Activated naive CD4-positive, alpha-beta T cell treated with anti-CD3 and anti-CD28 coated beads for 36 hours (primary cell): Measurements from ENCODE around the gene RASSF10. TPM values are rescaled to one million over a fixed set of nuclear protein-coding genes. Genes with fewer than 3 reads are reported as not detected.

ENCODE experiments used
- CTCF ChIA-PET: fragments of 350-600 bp; sonication (Branson Sonifier 250); formaldehyde crosslinking; loops from one replicate; lab custom pipeline; 2021; ENCODE audit warnings: antibody characterized with exemption; lab: Charles Lee
- DNase-seq: peaks from one replicate; pipeline ENCODE4 v3.0.0-alpha.2; 2020
- H3K27ac Mint-ChIP-seq: one replicate; pipeline ENCODE4 v1.8.0; 2021; ENCODE audit warnings: mild to moderate bottlenecking, mixed read lengths
- H3K27me3 Mint-ChIP-seq: one replicate; pipeline ENCODE4 v1.8.0; 2021; ENCODE audit warnings: low read depth, mixed read lengths
- H3K36me3 Mint-ChIP-seq: one replicate; pipeline ENCODE4 v1.8.0; 2021; ENCODE audit warnings: low read depth, mixed read lengths
- H3K4me1 Mint-ChIP-seq: one replicate; pipeline ENCODE4 v1.8.0; 2021; ENCODE audit warnings: low read depth, mixed read lengths
- H3K4me3 Mint-ChIP-seq: one replicate; pipeline ENCODE4 v1.8.0; 2021; ENCODE audit warnings: mild to moderate bottlenecking, moderate library complexity, mixed read lengths
- H3K9me3 Mint-ChIP-seq: one replicate; pipeline ENCODE4 v1.8.0; 2021; ENCODE audit warnings: mixed read lengths
- intact Hi-C: fragments of 100-400 bp; cut with micrococcal nuclease; formaldehyde crosslinking; loops from one replicate; pipeline ENCODE4 v1.15.1; 2023
- total RNA-seq, 2 experiments: library from RNA; stranded (reverse); gene quantifications; one replicate each; pipeline ENCODE4 v1.2.3, GENCODE V29; 2021

Gene RASSF10
- total RNA-seq, 2 experiments from 2014 or later, result not detected

DNA sequence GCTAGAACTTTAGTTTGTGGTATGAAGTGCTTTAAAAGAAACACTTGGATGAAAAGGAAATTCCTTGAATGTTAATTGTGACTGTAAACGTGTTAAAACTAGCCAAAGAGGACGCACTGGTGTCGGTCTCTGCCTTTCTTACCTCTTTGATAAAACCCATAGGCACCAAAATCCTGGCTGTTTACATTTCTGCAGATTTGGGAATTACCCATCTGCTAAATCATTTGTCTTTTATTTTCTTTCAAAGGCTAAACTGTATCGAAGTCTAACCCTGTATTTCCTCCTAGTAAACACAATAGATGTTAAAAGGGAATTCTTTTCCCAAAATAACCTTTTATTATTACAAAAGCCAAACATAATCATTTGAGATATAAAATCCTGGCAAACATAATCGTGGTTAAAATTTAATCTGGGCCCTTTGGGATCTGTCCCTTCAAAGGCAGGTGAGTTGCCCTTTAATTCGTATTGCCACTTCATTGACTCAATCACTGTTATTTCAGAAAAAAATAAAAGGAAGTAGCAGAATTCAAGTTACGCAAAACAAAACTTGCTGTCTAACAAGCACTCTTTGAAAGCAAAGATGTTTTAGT is 2.4 kb downstream of the RASSF10 start:
- DNase-seq, result no peak
- peaks cover 72% of the 10 kb centered on the region for H3K27me3 Mint-ChIP-seq
- intact Hi-C loops, result no loop called here
- H3K4me3 Mint-ChIP-seq, result no peak overlapping the region
- peaks cover 9% of the 10 kb centered on the region for H3K4me1 Mint-ChIP-seq
- no peak overlapping the region for H3K27ac Mint-ChIP-seq
- CTCF ChIA-PET, result interaction anchor here (1.0 kb wide), 1 partner anchor 46 kb away, joined by 3 read pairs; no protein-coding TSS in a partner anchor
- no peaks in the 10 kb centered on the region for H3K36me3 Mint-ChIP-seq
- H3K9me3 Mint-ChIP-seq, result no peaks in the 10 kb centered on the region

DNA sequence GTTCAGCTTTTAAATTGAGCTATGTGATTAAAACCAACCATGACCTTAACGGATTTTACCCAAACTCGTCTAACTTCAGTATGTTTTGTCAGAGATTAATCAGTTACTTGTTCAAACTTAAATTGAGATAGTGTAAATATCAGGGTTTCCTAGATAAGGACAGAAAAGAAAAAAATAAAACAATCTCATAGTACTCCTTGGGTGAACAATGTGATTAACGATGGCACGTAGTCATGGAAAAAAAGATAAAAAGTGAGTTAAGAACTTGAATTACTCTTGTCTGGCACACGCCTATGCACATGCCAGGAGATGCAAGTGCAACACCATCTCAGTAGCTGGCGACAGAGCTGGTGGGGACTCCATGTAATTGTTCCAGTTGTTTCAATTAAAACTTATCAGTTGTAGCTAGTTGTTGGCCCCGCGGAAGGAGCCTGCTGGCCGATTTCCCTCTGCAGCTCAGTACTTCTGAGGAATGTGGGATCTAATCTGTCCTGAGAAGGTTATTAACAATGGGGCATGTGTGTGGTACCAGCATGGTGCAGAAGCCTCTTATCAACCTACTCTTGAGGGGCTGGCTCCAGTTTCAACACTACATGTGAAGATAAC is 3.0 kb downstream of the RASSF10 start:
- Mint-ChIP-seq H3K36me3 (no peaks in the 10 kb centered on the region), H3K4me3 (no peak overlapping the region), H3K27ac (no peak overlapping the region), H3K4me1 (peaks cover 9% of the 10 kb centered on the region), H3K27me3 (peaks cover 67% of the 10 kb centered on the region), H3K9me3 (no peaks in the 10 kb centered on the region)
- CTCF ChIA-PET, result interaction anchor here (1.0 kb wide), 1 partner anchor 47 kb away, joined by 3 read pairs; no protein-coding TSS in a partner anchor
- intact Hi-C loops, result no loop called here
- DNase-seq, result no peak

DNA sequence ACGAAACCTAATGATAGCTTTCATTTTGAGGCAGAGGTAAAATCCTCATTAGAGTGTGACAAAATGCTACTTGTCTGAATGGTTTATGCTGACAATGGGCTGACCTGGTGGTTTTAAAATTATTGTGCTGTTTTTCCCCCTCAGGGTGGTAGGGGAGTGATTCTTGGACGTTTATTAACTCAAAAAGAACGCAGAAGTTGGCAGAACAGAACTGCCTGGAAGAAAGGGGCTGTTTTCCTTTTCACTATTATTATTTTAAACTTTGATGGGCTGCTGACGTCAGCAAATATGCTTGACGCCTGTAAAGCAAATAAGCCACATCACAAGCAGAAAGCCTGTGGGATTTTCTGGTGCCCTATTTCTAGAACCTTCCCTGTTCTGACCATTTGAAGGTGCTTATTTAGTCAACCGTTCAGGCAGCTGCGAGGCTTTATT is 4.0 kb downstream of the RASSF10 start:
- DNase-seq, result no peak
- no peaks in the 10 kb centered on the region for H3K9me3 Mint-ChIP-seq
- H3K36me3 Mint-ChIP-seq, result no peaks in the 10 kb centered on the region
- no peak overlapping the region for H3K27ac Mint-ChIP-seq
- peaks cover 9% of the 10 kb centered on the region for H3K4me1 Mint-ChIP-seq
- peaks cover 59% of the 10 kb centered on the region for H3K27me3 Mint-ChIP-seq
- no peak overlapping the region for H3K4me3 Mint-ChIP-seq
- intact Hi-C loops, result no loop called here
- CTCF ChIA-PET, result interaction anchor here (0.6 kb wide), 1 partner anchor 377 kb away, joined by 4 read pairs; no protein-coding TSS in a partner anchor

DNA sequence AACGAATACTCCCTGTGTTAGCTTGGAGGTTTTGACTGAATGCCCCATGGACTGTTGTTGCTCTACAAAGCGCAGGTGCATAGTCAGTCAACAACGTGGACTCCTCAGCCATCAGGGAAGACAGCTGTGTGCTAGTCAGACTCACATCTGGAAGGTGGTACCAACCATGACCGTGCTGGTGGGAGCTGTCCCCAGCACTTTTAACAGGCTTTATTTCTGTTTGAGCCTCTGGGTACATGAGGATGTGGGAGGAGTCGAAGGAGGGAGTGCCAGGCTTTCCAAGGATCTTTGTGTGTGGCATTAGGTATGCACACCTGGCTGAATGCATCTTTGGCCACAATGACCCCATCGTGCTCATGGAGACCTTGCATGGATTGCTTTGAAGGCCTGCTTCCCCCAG is 6.6 kb downstream of the RASSF10 start:
- DNase-seq, result no peak
- intact Hi-C loops, result loop anchor here (5.0 kb wide), 1 partner anchor 327 kb away; no protein-coding TSS in a partner anchor
- CTCF ChIA-PET, result no interaction called here
- H3K27ac Mint-ChIP-seq, result no peak overlapping the region
- peaks cover 2% of the 10 kb centered on the region for H3K4me1 Mint-ChIP-seq
- H3K36me3 Mint-ChIP-seq, result no peaks in the 10 kb centered on the region
- H3K4me3 Mint-ChIP-seq, result no peak overlapping the region
- peaks cover 46% of the 10 kb centered on the region for H3K27me3 Mint-ChIP-seq
- H3K9me3 Mint-ChIP-seq, result no peaks in the 10 kb centered on the region

DNA sequence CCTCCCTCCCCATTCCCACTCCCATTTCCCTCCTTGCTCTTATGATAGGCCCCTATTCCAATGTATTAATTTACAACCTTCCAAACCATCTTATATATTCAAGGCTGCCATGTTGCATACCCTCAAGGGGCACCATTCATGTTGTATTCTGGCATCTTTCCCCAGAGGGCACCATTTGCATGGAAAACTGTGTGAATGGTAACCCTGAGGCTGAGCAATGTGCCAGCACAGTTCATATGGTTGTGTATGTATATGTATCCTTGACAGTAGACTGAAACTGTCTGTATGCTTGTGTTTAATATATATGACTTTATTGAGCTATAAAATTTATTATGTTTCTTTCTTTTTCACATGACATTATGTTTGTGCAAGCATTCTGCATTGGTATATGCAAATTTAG is 7.3 kb downstream of the RASSF10 start:
- Mint-ChIP-seq H3K9me3 (no peaks in the 10 kb centered on the region), H3K4me1 (no peaks in the 10 kb centered on the region), H3K27ac (no peak overlapping the region), H3K27me3 (peaks cover 40% of the 10 kb centered on the region), H3K36me3 (no peaks in the 10 kb centered on the region), H3K4me3 (no peak overlapping the region)
- intact Hi-C loops, result loop anchor here (5.0 kb wide), 1 partner anchor 326 kb away; no protein-coding TSS in a partner anchor
- peak; percentile 12 for DNase-seq
- CTCF ChIA-PET, result no interaction called here

DNA sequence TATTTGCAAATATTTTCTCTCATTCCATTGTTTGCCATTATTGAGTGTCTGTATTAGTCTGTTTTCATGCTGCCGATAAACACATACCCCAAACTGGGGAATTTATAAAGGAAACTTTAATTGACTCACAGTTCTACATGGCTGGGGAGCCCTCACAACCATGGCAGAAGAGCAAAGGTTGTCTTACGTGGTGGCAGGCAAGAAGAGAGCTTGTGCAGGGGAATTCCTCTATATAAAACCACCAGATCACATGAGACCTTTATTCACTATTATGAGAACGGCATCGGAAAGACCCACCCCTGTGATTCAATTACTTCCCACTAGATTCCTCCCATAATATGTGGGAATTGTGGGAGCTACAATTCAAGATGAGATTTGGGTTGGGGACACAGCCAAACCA is 10.2 kb downstream of the RASSF10 start:
- H3K27me3 Mint-ChIP-seq, result peaks cover 31% of the 10 kb centered on the region
- CTCF ChIA-PET, result no interaction called here
- intact Hi-C loops, result loop anchor here (5.0 kb wide), 1 partner anchor 323 kb away; no protein-coding TSS in a partner anchor
- H3K9me3 Mint-ChIP-seq, result no peaks in the 10 kb centered on the region
- DNase-seq, result no peak
- no peak overlapping the region for H3K4me3 Mint-ChIP-seq
- no peaks in the 10 kb centered on the region for H3K4me1 Mint-ChIP-seq
- H3K27ac Mint-ChIP-seq, result no peak overlapping the region
- no peaks in the 10 kb centered on the region for H3K36me3 Mint-ChIP-seq

DNA sequence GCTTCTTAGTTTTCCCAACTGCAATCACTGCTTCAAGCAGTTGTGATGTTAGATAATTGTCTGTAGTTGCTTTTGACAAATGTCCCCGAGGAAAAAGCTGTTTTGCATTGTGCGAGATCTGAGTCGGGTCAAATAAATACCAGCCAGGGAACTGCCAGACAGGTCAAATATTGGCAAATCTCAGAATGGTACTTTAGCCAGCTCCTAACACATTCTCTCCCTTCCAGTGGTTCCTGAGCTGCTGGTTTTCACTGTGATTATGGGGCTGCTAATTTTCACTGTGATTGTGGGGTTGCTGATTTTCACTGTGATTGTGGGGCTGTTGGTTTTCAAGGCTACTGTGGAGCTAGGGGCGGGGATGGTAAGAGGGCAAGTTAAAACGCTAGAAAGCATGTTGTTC is 14.3 kb downstream of the RASSF10 start:
- H3K27me3 Mint-ChIP-seq, result peaks cover 20% of the 10 kb centered on the region
- H3K4me1 Mint-ChIP-seq, result no peaks in the 10 kb centered on the region
- no peak overlapping the region for H3K4me3 Mint-ChIP-seq
- no peak overlapping the region for H3K27ac Mint-ChIP-seq
- no peaks in the 10 kb centered on the region for H3K9me3 Mint-ChIP-seq
- DNase-seq, result no peak
- H3K36me3 Mint-ChIP-seq, result no peaks in the 10 kb centered on the region
- CTCF ChIA-PET, result interaction anchor here (0.6 kb wide), 1 partner anchor 24 kb away, joined by 4 read pairs; no protein-coding TSS in a partner anchor
- intact Hi-C loops, result no loop called here

DNA sequence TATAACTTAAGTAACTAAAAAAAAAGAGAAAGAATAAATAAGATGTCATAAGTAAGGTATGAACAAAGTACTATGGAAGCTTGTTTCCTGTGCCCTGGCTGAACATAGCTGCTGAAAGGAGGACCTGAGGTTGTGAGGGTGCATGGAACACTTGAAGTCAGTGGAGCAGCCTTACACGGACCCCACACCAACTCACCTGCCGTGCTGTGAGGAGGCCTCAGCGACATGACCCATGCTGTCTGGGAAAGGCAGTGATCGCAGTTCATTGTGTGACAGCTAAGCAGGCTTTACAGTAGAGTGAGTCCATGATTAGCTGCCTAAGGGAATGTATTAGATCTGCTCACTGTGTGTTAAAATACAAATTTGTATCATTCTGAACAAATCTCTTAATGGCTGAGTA is 17.6 kb downstream of the RASSF10 start:
- Mint-ChIP-seq H3K36me3 (no peaks in the 10 kb centered on the region), H3K27me3 (peaks cover 16% of the 10 kb centered on the region), H3K4me1 (no peaks in the 10 kb centered on the region), H3K4me3 (no peak overlapping the region), H3K27ac (no peak overlapping the region), H3K9me3 (no peaks in the 10 kb centered on the region)
- CTCF ChIA-PET, result no interaction called here
- DNase-seq, result no peak
- intact Hi-C loops, result no loop called here

DNA sequence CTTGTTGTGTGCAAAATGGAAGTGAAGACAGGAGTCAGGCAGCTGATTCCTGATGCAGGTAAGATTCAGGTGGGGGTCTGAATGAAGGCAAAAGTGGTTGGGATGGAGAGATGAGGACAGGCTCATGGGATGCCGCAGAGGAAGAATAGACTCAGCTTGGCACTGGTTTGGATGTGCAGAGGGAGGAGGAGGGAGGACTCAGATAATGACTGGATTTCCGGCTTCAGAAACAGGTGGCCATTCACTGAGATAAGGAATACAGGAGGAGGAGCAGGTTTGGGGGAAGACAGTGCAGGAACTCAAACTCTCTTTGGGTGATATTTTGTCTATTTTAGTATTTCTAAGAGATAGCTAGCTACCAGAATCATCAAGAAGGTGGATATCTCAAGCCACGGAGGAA is 19.2 kb downstream of the RASSF10 start:
- CTCF ChIA-PET, result interaction anchor here (0.6 kb wide), 1 partner anchor 65 kb away, joined by 3 read pairs; no protein-coding TSS in a partner anchor
- no peaks in the 10 kb centered on the region for H3K9me3 Mint-ChIP-seq
- intact Hi-C loops, result no loop called here
- H3K4me3 Mint-ChIP-seq, result no peak overlapping the region
- peaks cover 9% of the 10 kb centered on the region for H3K27me3 Mint-ChIP-seq
- no peak overlapping the region for H3K27ac Mint-ChIP-seq
- no peaks in the 10 kb centered on the region for H3K4me1 Mint-ChIP-seq
- H3K36me3 Mint-ChIP-seq, result no peaks in the 10 kb centered on the region
- DNase-seq, result no peak

DNA sequence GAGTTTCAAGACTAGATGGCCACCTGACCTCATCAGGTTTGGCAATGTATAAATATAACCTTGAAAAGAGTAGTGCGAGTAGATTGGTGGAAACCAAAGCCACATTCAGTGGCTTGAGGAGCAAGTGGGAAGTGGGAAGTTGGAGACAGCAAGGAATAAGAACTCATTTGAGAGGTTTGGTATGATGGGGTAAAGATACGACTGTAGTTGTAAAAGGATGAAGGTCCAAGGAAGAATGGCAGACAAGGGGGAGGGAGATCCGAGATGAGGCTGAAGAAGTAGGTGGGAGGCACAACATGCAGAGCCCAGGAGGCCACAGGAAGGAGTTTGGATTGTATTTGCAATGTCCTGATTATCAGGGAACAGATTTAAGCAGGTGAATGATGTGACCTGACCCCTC is 20.8 kb downstream of the RASSF10 start:
- Mint-ChIP-seq H3K4me1 (no peaks in the 10 kb centered on the region), H3K36me3 (no peaks in the 10 kb centered on the region)
- no peak for DNase-seq

DNA sequence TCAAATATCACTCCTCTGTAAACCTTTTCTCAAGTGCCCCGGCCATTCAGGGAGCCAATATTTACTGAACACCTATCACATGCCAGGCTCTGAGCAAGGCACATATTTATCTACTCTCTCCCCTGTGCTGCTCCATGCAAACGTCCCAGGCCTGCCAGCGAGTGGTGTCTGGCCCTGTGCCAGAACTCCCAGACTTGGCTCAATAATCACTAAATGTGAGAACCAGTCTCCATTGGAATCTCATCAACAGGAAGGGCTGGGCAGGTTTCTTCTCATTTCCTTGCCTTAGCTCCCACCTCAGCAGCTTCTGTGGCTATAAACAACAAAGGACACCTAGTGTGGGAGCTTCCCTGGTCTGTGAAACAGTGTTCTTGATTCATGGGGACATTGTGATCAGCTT is 21.7 kb downstream of the RASSF10 start:
- Mint-ChIP-seq H3K4me1 (no peaks in the 10 kb centered on the region), H3K27ac (no peak overlapping the region), H3K36me3 (no peaks in the 10 kb centered on the region), H3K4me3 (no peak overlapping the region), H3K27me3 (peaks cover 15% of the 10 kb centered on the region), H3K9me3 (no peaks in the 10 kb centered on the region)
- intact Hi-C loops, result no loop called here
- DNase-seq, result no peak
- CTCF ChIA-PET, result no interaction called here

More for the DNA sequence above, 20.8 kb downstream of the RASSF10 start:
- H3K27ac Mint-ChIP-seq, result no peak overlapping the region
- H3K9me3 Mint-ChIP-seq, result no peaks in the 10 kb centered on the region
- CTCF ChIA-PET, result no interaction called here
- H3K27me3 Mint-ChIP-seq, result peaks cover 6% of the 10 kb centered on the region
- intact Hi-C loops, result no loop called here
- no peak overlapping the region for H3K4me3 Mint-ChIP-seq

DNA sequence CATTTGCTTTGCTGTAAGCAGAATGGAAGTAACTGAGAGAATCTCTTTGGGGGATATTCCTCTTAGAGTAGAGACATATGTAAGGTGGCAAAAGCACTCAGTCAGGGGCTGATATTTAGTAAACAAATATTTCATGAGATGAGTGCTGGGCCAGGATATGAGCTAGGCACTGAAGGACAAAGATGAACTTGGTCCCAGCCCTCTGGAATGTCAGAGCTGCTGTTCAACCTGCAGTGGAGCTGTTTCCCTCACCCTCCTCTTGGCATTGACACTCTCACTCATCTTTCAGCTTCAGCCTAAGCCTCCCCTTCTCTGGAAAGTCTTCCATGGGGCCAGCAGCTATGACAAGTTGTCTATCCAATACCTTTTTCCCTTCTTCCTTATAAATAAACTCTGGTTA is 22.2 kb downstream of the RASSF10 start:
- Mint-ChIP-seq H3K4me3 (no peak overlapping the region), H3K9me3 (no peaks in the 10 kb centered on the region), H3K36me3 (no peaks in the 10 kb centered on the region), H3K4me1 (no peaks in the 10 kb centered on the region), H3K27me3 (peaks cover 15% of the 10 kb centered on the region), H3K27ac (no peak overlapping the region)
- intact Hi-C loops, result no loop called here
- CTCF ChIA-PET, result no interaction called here
- DNase-seq, result no peak
